Calu3 (cell line): ENCODE data around the gene GJE1. TPM values are rescaled to one million over a fixed set of nuclear protein-coding genes. Genes with fewer than 3 reads are reported as not detected.

Source experiments
- BruUV-seq: library from RNA; stranded (reverse); fragments of 400-500 nt; replicated peaks from 2 replicates; lab custom pipeline; 2021; lab: Mats Ljungman, UMichigan
- CTCF ChIA-PET: fragments of 300-600 bp; sonication (Branson Sonifier 250); formaldehyde crosslinking; loops from one replicate; lab custom pipeline; 2022; ENCODE audit warnings: antibody characterized with exemption; lab: Charles Lee
- DNase-seq: peaks from one replicate; pipeline ENCODE4 v3.0.0; 2022
- H3K27ac Mint-ChIP-seq: one replicate; pipeline ENCODE4 v1.8.0; 2022; ENCODE audit warnings: mixed read lengths; ENCODE audit not compliant: unreplicated experiment
- H3K27me3 Mint-ChIP-seq: one replicate; pipeline ENCODE4 v1.8.0; 2022; ENCODE audit warnings: mixed read lengths; ENCODE audit not compliant: unreplicated experiment
- H3K36me3 Mint-ChIP-seq: one replicate; pipeline ENCODE4 v1.8.0; 2022; ENCODE audit warnings: mild to moderate bottlenecking, moderate library complexity, mixed read lengths; ENCODE audit not compliant: insufficient read depth, unreplicated experiment
- H3K4me1 Mint-ChIP-seq: one replicate; pipeline ENCODE4 v1.8.0; 2022; ENCODE audit warnings: mild to moderate bottlenecking, low read depth, mixed read lengths; ENCODE audit not compliant: unreplicated experiment
- H3K4me3 Mint-ChIP-seq: one replicate; pipeline ENCODE4 v1.8.0; 2022; ENCODE audit warnings: mild to moderate bottlenecking, low read depth, moderate library complexity, mixed read lengths; ENCODE audit not compliant: unreplicated experiment
- H3K9me3 Mint-ChIP-seq: one replicate; pipeline ENCODE4 v1.8.0; 2022; ENCODE audit warnings: low read depth, mixed read lengths; ENCODE audit not compliant: unreplicated experiment
- CTCF ChIP-seq: fragments of 200-600 bp; IDR thresholded peaks from one replicate; pipeline ENCODE4 v1.8.0; 2022; ENCODE audit warnings: antibody characterized with exemption; ENCODE audit not compliant: unreplicated experiment
- intact Hi-C: fragments of 100-400 bp; cut with micrococcal nuclease; formaldehyde crosslinking; loops from one replicate; pipeline ENCODE4 v1.10.0; 2022; ENCODE audit not compliant: unreplicated experiment
- total RNA-seq: library from RNA; stranded (reverse); gene quantifications from 2 replicates; pipeline ENCODE4 v1.2.3, GENCODE V29; 2022

GJE1 gene
- total RNA-seq, 1 experiment from 2014 or later = not detected

- TF ChIP-seq CTCF = peak; percentile 62
- CTCF ChIA-PET = interaction anchor here (0.7 kb wide), 1 partner anchor 328 kb away, joined by 3 read pairs; no protein-coding TSS in a partner anchor
- BruUV-seq = no TSS peak
- no peaks in the 10 kb centered on the region for H3K9me3 Mint-ChIP-seq
- intact Hi-C loops = loop anchor here (5.0 kb wide), 1 partner anchor 155 kb away; the partner anchor contains the start of gene ADGRG6
- H3K4me1 Mint-ChIP-seq = peaks cover 19% of the 10 kb centered on the region
- no peaks in the 10 kb centered on the region for H3K27me3 Mint-ChIP-seq
- peak within 1 kb of the TSS; percentile 96 for H3K27ac Mint-ChIP-seq
- peaks cover 10% of the 10 kb centered on the region for H3K36me3 Mint-ChIP-seq
- peak within 1 kb of the TSS; percentile 92 for H3K4me3 Mint-ChIP-seq
- DNase-seq = peak; percentile 90
These were observed 14.3 kb downstream of the GJE1 start, which contains the start of the genes NMBR and VTA1 for GRCh38 chr6:142146828-142147662. Gene NMBR, minus strand, starts transcription at chr6:142147122. Its CDS starts 58,464 bp downstream, at chr6:142088658. Gene VTA1, plus strand, starts transcription at chr6:142147263. Its CDS starts 25 bp downstream, at chr6:142147288.

GRCh38 chr6:142152746-142153145 is 20.0 kb downstream of the GJE1 start:
- DNase-seq = no peak
- no peaks in the 10 kb centered on the region for H3K27me3 Mint-ChIP-seq
- no TSS peak for BruUV-seq
- no peak for TF ChIP-seq CTCF
- no peaks in the 10 kb centered on the region for H3K9me3 Mint-ChIP-seq
- H3K4me3 Mint-ChIP-seq = no peak overlapping the region
- CTCF ChIA-PET = no interaction called here
- no peaks in the 10 kb centered on the region for H3K36me3 Mint-ChIP-seq
- H3K4me1 Mint-ChIP-seq = peaks cover 19% of the 10 kb centered on the region
- intact Hi-C loops = no loop called here
- no peak overlapping the region for H3K27ac Mint-ChIP-seq

- CTCF ChIA-PET = no interaction called here
- Mint-ChIP-seq H3K4me1 (peaks cover 17% of the 10 kb centered on the region), H3K27ac (no peak overlapping the region), H3K9me3 (no peaks in the 10 kb centered on the region), H3K27me3 (no peaks in the 10 kb centered on the region), H3K36me3 (no peaks in the 10 kb centered on the region), H3K4me3 (no peak overlapping the region)
- no peak for DNase-seq
- no peak for TF ChIP-seq CTCF
- BruUV-seq = no TSS peak
- intact Hi-C loops = no loop called here
These were observed 20.5 kb downstream of the GJE1 start for GRCh38 chr6:142153196-142153595.

- Mint-ChIP-seq H3K36me3 (no peaks in the 10 kb centered on the region), H3K4me3 (no peak overlapping the region), H3K9me3 (no peaks in the 10 kb centered on the region), H3K27me3 (no peaks in the 10 kb centered on the region), H3K27ac (no peak overlapping the region), H3K4me1 (peaks cover 9% of the 10 kb centered on the region)
- intact Hi-C loops = no loop called here
- DNase-seq = no peak
- CTCF ChIA-PET = no interaction called here
- TF ChIP-seq CTCF = no peak
- no TSS peak for BruUV-seq
These were observed 21.6 kb downstream of the GJE1 start for GRCh38 chr6:142154336-142154735.
